ENCODE measurements around the gene S1PR2. TPM values are rescaled to one million over a fixed set of nuclear protein-coding genes. Genes with fewer than 3 reads are reported as not detected.
A peak's percentile ranks its signal among the peaks of the same experiment; 100 is the strongest.

S1PR2 gene
- total RNA-seq, 2 experiments from 2014 or later = 9.4 to 9.8 TPM

DNA sequence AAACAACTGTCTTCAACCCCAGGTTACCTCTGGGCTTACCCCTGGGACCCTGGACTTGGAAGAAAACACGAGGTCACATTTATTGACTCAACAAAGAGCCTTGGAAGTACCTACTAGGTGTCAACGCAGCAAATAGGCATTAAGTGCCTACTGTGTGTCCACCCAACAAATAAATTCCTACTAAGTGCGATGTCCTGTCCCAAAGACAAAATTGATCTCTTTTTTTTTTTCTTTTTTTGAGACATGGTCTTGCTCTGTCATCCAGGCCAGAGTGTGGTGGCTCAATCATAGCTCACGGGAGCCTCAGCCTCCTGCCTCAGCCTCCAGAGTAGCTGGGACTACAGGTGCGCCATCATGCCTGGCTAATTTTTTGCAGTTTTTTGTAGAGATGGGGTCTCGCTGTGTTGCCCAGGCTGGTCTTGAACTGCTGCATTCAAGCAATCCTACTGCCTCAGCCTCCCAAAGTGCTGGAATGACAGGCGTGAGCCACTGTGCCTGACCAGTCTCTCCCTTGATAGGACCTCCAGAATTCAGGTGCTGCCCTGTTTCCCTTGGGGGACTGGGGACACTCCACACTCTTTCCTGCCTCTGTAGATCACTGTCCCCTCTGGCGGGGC, 589 bp upstream of the S1PR2 start:
- POLR2A ChIA-PET = interaction anchor here (1.5 kb wide), 1 partner anchor 13 kb away, joined by 3 read pairs; no protein-coding TSS in a partner anchor
- Mint-ChIP-seq H3K4me3 (peak overlapping the region; percentile 79), H3K27me3 (no peaks in the 10 kb centered on the region), H3K4me1 (ENCODE audit: low read depth) (peaks cover 28% of the 10 kb centered on the region), H3K9me3 (no peaks in the 10 kb centered on the region), H3K27ac (peak overlapping the region; percentile 23), H3K36me3 (no peaks in the 10 kb centered on the region)
- CTCF ChIA-PET = interaction anchor here (0.8 to 2.3 kb wide), 6 partner anchors 18 to 44 kb away, joined by 3 to 9 read pairs (median 4); partner anchors contain the start of gene ICAM1
- intact Hi-C loops (cut with micrococcal nuclease) = no loop called here
- DNase-seq = no peak

- Mint-ChIP-seq H3K9me3 (no peaks in the 10 kb centered on the region), H3K4me1 (ENCODE audit: low read depth) (peaks cover 20% of the 10 kb centered on the region), H3K4me3 (peak overlapping the region; percentile 79), H3K27ac (peak overlapping the region; percentile 80), H3K36me3 (no peaks in the 10 kb centered on the region), H3K27me3 (no peaks in the 10 kb centered on the region)
- intact Hi-C loops (cut with micrococcal nuclease) = no loop called here
- ChIA-PET POLR2A (interaction anchor here (0.9 to 1.5 kb wide), 2 partner anchors 14 to 31 kb away, joined by 3 read pairs; no protein-coding TSS in a partner anchor), CTCF (interaction anchor here (0.8 to 5.7 kb wide), 6 partner anchors 20 to 42 kb away, joined by 3 to 41 read pairs (median 6); partner anchors contain the start of gene MRPL4)
- DNase-seq = peak; percentile 74
Observed at GRCh38 chr19:10230173-10230860, 814 bp downstream of the S1PR2 start.

GRCh38 chr19:10228920-10229319, 2.2 kb downstream of the S1PR2 start:
- no peaks in the 10 kb centered on the region for H3K27me3 Mint-ChIP-seq
- intact Hi-C loops (cut with micrococcal nuclease) = loop anchor here (1.0 kb wide), 1 partner anchor 21 kb away; no protein-coding TSS in a partner anchor
- no peak overlapping the region for H3K4me3 Mint-ChIP-seq
- CTCF ChIA-PET = interaction anchor here (0.7 to 5.7 kb wide), 10 partner anchors 9 to 354 kb away, joined by 3 to 41 read pairs (median 4); partner anchors contain the start of gene MRPL4
- DNase-seq = peak; percentile 56
- peak overlapping the region; percentile 35 for H3K27ac Mint-ChIP-seq
- H3K36me3 Mint-ChIP-seq = peaks cover 3% of the 10 kb centered on the region
- no peaks in the 10 kb centered on the region for H3K9me3 Mint-ChIP-seq
- POLR2A ChIA-PET = interaction anchor here (1.0 kb wide), 1 partner anchor 23 kb away, joined by 4 read pairs; the partner anchor contains the start of gene MRPL4
- H3K4me1 Mint-ChIP-seq (ENCODE audit: low read depth) = peaks cover 16% of the 10 kb centered on the region

DNA sequence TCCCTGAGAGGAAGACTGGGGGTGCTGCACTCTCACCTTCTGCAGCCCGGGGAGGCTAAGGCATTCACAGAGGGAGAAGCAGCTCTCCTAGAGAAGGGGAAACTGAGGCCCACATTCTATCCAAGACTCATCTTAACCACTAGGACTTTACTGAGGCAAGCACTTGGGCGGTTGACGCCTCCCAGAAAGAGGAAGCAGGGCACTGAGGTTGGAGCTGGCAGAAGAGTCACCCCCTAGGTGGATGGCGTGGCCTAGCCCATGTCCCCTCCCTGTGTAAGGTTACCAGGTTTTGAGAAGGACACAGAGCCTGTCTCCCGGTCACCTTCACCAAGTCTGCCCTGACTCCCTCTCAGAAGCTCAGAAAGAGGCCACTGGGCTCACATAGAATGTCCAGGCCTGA, 2.7 kb downstream of the S1PR2 start:
- H3K27me3 Mint-ChIP-seq = no peaks in the 10 kb centered on the region
- peaks cover 5% of the 10 kb centered on the region for H3K36me3 Mint-ChIP-seq
- POLR2A ChIA-PET = interaction anchor here (1.0 kb wide), 1 partner anchor 24 kb away, joined by 4 read pairs; the partner anchor contains the start of gene MRPL4
- DNase-seq = no peak
- CTCF ChIA-PET = interaction anchor here (0.7 to 5.7 kb wide), 11 partner anchors 9 to 353 kb away, joined by 3 to 41 read pairs (median 4); partner anchors contain the start of gene MRPL4
- no peak overlapping the region for H3K27ac Mint-ChIP-seq
- intact Hi-C loops (cut with micrococcal nuclease) = no loop called here
- H3K9me3 Mint-ChIP-seq = no peaks in the 10 kb centered on the region
- no peak overlapping the region for H3K4me3 Mint-ChIP-seq
- H3K4me1 Mint-ChIP-seq (ENCODE audit: low read depth) = peaks cover 16% of the 10 kb centered on the region

GRCh38 chr19:10227026-10227971, 3.8 kb downstream of the S1PR2 start:
- ChIA-PET CTCF (interaction anchor here (0.9 to 5.7 kb wide), 5 partner anchors 11 to 107 kb away, joined by 3 to 41 read pairs (median 6); partner anchors contain the start of gene MRPL4), POLR2A (no interaction called here)
- Mint-ChIP-seq H3K27ac (no peak overlapping the region), H3K4me3 (no peak overlapping the region), H3K27me3 (no peaks in the 10 kb centered on the region), H3K36me3 (peaks cover 8% of the 10 kb centered on the region), H3K4me1 (ENCODE audit: low read depth) (peaks cover 16% of the 10 kb centered on the region), H3K9me3 (no peaks in the 10 kb centered on the region)
- intact Hi-C loops (cut with micrococcal nuclease) = no loop called here
- DNase-seq = no peak

- DNase-seq = no peak
- H3K4me1 Mint-ChIP-seq (ENCODE audit: low read depth) = peaks cover 16% of the 10 kb centered on the region
- no peaks in the 10 kb centered on the region for H3K27me3 Mint-ChIP-seq
- H3K27ac Mint-ChIP-seq = no peak overlapping the region
- intact Hi-C loops (cut with micrococcal nuclease) = no loop called here
- ChIA-PET POLR2A (interaction anchor here (1.6 kb wide), 1 partner anchor 32 kb away, joined by 4 read pairs; the partner anchor contains the start of gene DNMT1), CTCF (interaction anchor here (5.7 kb wide), 1 partner anchor 24 kb away, joined by 41 read pairs; the partner anchor contains the start of gene MRPL4)
- no peaks in the 10 kb centered on the region for H3K9me3 Mint-ChIP-seq
- H3K4me3 Mint-ChIP-seq = no peak overlapping the region
- peaks cover 8% of the 10 kb centered on the region for H3K36me3 Mint-ChIP-seq
Observed at GRCh38 chr19:10226376-10227025, 4.6 kb downstream of the S1PR2 start.

DNA sequence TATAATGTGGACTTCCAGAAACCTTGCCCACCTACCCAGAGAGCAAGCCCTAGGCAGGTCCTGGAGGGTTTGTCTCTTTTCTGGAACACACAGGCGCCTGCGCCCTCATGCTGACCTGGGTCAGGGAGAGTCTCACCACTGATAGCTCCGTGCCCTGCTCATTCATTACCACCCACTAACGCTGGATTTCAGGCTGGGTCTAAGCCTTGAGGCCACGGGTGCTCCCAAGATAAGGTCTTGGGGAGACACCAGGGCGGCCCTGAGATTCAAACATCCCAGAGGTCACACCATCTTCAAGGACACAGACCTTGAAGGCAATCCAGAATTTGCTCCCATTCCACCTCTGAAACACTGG, 5.1 kb downstream of the S1PR2 start:
- ChIA-PET CTCF (interaction anchor here (5.7 kb wide), 1 partner anchor 25 kb away, joined by 41 read pairs; the partner anchor contains the start of gene MRPL4), POLR2A (interaction anchor here (1.6 kb wide), 1 partner anchor 31 kb away, joined by 4 read pairs; the partner anchor contains the start of gene DNMT1)
- Mint-ChIP-seq H3K4me1 (ENCODE audit: low read depth) (peaks cover 16% of the 10 kb centered on the region), H3K9me3 (no peaks in the 10 kb centered on the region), H3K27me3 (no peaks in the 10 kb centered on the region), H3K36me3 (peaks cover 8% of the 10 kb centered on the region), H3K27ac (no peak overlapping the region), H3K4me3 (no peak overlapping the region)
- no peak for DNase-seq
- intact Hi-C loops (cut with micrococcal nuclease) = no loop called here

- no peak for DNase-seq
- ChIA-PET POLR2A (no interaction called here), CTCF (interaction anchor here (1.1 kb wide), 1 partner anchor 26 kb away, joined by 4 read pairs; no protein-coding TSS in a partner anchor)
- no peaks in the 10 kb centered on the region for H3K9me3 Mint-ChIP-seq
- intact Hi-C loops (cut with micrococcal nuclease) = no loop called here
- H3K27me3 Mint-ChIP-seq = no peaks in the 10 kb centered on the region
- H3K4me1 Mint-ChIP-seq (ENCODE audit: low read depth) = peaks cover 18% of the 10 kb centered on the region
- H3K4me3 Mint-ChIP-seq = no peak overlapping the region
- peaks cover 8% of the 10 kb centered on the region for H3K36me3 Mint-ChIP-seq
- no peak overlapping the region for H3K27ac Mint-ChIP-seq
Observed at GRCh38 chr19:10224337-10224736, 6.8 kb downstream of the S1PR2 start.

- H3K9me3 Mint-ChIP-seq = no peaks in the 10 kb centered on the region
- ChIA-PET POLR2A (no interaction called here), CTCF (interaction anchor here (1.1 kb wide), 1 partner anchor 27 kb away, joined by 4 read pairs; no protein-coding TSS in a partner anchor)
- no peak overlapping the region for H3K27ac Mint-ChIP-seq
- DNase-seq = no peak
- peaks cover 15% of the 10 kb centered on the region for H3K4me1 Mint-ChIP-seq (ENCODE audit: low read depth)
- no peak overlapping the region for H3K4me3 Mint-ChIP-seq
- H3K27me3 Mint-ChIP-seq = no peaks in the 10 kb centered on the region
- H3K36me3 Mint-ChIP-seq = peaks cover 8% of the 10 kb centered on the region
- intact Hi-C loops (cut with micrococcal nuclease) = no loop called here
Observed at GRCh38 chr19:10223488-10224213, 7.5 kb downstream of the S1PR2 start.

- no peaks in the 10 kb centered on the region for H3K27me3 Mint-ChIP-seq
- no peak for DNase-seq
- POLR2A ChIA-PET = no interaction called here
Observed at GRCh38 chr19:10222201-10222890, 8.8 kb downstream of the S1PR2 start.

More at GRCh38 chr19:10222201-10222890, 8.8 kb downstream of the S1PR2 start:
- CTCF ChIA-PET = interaction anchor here (0.7 kb wide), 1 partner anchor 28 kb away, joined by 4 read pairs; no protein-coding TSS in a partner anchor
- Mint-ChIP-seq H3K27ac (no peak overlapping the region), H3K9me3 (no peaks in the 10 kb centered on the region), H3K4me3 (no peak overlapping the region), H3K36me3 (peaks cover 8% of the 10 kb centered on the region), H3K4me1 (ENCODE audit: low read depth) (peaks cover 15% of the 10 kb centered on the region)
- intact Hi-C loops (cut with micrococcal nuclease) = no loop called here
